ENCODE data around the gene CES2.
A peak's percentile ranks its signal among the peaks of the same experiment; 100 is the strongest.
"Not testable (repeated sequence)": the region's sequence is repeated elsewhere in the genome, so short reads cannot be mapped to it uniquely, and the experiment has no call there.

The CES2 gene

DNA sequence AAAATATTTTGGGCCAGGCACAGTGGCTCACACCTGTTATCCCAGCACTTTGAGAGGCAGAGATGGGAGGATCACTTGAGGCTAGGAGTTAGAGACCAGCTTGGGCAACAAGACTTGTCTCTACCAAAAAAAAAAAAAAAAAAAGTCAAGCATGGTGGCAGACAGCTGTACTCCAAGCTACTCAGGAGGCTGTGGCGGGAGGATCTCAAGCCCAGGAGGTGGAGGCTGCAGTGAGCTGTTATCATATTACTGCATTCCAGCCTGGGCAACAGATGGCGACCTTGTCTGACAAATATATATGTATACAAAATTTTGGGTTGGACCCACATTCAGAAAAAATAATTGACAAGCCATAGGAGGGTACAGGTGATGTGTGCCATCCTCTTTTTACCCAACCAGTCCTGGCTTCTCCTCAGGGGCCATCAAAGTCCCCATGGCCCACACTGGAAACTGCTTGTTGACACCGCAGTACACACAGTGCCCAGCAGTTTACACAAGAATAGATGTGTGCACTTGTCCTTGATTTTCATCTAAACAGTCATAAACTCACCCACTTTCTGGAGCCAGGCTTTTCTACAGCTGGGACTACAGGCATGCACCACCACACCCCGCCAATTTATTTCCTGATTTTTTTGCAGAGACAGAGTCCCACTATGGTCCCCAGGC is 1.7 kb downstream of the CES2 start:
- DNase-seq (ENCODE audit: low spot score), result no peak

DNA sequence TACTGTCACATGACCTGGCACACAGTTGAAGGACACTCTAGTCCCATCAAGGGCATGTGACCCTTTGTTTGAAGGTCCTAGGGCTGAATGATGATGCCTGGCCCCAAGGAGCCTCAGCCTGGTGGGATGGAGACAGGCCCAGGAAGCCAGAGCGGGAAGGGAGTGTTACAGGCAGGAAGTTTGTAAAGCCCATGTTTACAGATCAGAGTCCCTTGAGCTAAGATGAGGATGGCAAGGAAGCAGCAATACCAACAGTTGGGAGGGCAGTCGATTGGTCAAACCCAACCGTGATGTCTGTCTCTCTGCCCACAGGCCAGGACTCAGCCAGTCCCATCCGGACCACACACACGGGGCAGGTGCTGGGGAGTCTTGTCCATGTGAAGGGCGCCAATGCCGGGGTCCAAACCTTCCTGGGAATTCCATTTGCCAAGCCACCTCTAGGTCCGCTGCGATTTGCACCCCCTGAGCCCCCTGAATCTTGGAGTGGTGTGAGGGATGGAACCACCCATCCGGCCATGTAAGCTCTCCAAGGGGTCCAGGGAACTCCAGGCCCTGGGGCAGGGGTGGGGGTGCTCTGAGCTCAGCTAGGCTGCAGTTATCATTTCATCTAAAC is 2.5 kb downstream of the CES2 start:
- no peak for DNase-seq (ENCODE audit: low spot score)

DNA sequence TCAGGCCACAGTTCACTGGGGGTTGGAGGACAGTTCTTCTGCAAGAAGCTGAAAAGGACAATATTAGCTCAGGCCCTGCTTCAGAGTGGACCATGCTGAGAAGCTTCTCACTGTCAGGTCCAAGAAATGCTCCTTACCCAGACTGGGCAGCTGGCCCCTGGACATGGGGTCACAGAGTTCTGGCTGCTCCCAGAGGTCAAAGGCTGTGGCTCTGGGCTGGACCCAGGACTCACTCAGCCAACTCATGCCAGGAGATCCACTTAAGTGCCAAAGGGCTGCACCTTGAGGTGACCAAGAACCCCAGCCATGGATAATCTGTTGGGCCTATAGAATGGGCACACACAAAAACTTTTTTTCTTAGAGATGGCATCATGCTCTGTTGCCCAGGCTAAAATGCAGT is 4.0 kb downstream of the CES2 start:
- no peak for DNase-seq (ENCODE audit: low spot score)

DNA sequence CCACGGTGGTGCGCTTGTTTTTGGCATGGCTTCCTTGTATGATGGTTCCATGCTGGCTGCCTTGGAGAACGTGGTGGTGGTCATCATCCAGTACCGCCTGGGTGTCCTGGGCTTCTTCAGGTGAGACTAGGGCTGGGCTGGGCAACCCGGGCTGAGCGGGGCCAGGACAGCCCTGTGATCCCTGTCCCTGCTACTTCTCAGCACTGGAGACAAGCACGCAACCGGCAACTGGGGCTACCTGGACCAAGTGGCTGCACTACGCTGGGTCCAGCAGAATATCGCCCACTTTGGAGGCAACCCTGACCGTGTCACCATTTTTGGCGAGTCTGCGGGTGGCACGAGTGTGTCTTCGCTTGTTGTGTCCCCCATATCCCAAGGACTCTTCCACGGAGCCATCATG is 4.9 kb downstream of the CES2 start:
- DNase-seq (ENCODE audit: low spot score), result no peak

DNA sequence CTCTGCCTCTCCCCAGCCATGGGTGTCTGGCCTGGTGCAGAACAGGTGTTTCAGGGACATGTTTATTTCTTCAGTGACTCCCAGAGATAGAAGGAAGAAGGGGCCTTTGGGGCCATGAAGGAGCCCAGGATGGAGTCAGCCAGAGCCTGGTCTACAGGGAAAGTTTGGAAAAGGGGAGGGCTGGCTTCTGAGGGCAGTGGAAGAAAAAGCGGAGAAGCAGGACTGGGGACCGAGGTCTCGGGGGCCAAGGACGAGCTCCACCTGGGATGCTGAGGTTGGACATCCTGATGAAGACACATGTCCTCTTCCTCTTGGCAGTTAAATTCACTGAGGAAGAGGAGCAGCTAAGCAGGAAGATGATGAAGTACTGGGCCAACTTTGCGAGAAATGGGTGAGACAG is 7.7 kb downstream of the CES2 start:
- no peak for DNase-seq (ENCODE audit: low spot score)

DNA sequence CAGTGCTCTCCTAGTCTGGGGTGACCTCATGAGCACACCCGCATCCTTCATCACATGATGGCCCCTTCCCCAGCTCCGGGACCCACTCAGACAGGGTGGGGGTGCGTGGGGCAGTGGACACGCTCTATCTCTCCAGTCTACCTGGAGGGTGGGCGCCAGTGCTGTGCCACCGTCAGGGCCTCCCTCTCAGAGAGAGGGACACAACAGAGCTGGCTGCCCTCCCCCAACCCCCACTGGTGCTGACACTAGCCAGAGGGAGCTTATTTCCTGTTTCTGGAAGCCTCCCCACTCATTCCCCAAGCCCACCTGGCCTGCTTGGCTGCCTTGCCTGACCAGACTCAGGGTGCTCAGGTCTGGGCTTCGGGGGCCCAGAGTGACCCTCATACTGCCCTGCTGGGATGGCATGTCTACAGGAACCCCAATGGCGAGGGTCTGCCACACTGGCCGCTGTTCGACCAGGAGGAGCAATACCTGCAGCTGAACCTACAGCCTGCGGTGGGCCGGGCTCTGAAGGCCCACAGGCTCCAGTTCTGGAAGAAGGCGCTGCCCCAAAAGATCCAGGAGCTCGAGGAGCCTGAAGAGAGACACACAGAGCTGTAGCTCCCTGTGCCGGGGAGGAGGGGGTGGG is 8.2 kb downstream of the CES2 start:
- no peak for DNase-seq (ENCODE audit: low spot score)

DNA sequence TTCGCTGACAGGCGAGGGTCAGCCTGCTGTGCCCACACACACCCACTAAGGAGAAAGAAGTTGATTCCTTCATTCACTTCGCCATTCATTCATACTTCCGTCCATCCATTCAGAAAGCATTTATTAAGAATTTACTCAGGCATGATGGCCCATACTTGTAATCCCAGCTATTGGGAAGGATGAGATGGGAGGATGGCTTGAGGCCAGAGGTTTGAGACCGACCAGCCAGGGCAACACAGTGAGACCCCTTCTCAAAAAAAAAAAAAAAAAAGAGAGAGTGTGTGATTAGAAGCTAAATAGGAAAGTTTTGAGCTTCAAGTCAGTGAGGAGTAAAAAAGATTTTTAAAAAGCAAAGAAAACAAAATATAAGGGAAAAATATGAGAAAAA is 8.7 kb downstream of the CES2 start:
- DNase-seq (ENCODE audit: low spot score), result no peak

DNA sequence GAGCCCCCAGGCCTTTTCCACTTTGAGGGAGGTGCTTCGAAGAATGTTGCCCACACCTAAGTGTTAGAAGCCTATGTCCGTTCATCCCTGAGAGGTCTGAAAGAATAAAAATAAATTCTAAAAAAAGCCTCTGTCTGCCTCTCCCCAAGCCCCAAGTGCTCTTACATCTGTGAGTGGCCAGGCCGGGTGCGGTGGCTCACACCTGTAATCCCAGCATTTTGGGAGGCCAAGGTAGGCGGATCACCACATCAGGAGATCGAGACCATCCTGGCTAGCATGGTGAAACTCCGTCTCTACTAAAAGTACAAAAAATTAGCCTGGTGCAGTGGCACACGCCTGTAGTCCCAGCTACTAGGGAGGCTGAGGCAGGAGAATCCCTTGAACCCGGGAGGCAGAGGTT is 9.7 kb downstream of the CES2 start:
- DNase-seq (ENCODE audit: low spot score), result not testable (repeated sequence)

DNA sequence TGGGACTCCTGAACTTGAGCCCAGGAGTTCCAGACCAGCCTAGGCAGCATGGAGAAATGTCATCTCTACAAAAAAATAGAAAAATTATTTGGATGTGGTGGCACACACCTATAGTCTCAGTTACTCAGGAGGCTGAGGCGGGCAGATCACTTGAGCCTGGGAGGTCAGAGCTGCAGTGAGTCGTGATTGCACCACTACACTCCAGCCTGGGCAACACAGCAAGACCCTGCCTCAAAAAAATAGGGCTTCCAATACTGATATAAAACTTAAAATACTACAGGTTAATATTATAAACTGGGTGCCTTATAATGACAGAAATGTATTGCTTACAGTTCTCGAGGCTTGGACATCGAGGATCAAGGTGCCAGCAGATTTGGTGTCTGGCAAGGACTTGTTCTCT is 10.6 kb downstream of the CES2 start:
- DNase-seq (ENCODE audit: low spot score), result no peak

DNA sequence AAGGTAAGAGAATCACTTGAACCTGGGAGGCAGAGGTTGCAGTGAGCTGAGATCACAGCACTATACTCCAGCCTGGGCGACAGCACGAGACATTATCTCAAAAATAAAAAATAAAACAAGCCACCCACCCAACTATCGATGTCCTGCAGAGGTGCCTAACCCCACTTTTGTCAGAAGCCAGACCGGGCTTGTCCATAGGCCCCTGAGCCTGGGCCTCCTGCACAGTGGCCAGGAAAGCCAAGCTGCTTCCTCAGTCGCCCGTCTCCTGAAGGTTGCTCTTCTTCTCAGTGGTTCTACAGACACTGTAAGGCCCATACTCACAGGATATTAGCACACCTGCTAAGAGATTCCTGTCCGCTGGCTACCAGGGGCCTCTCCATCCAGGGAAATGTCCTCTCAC is 11.2 kb downstream of the CES2 start:
- DNase-seq (ENCODE audit: low spot score), result no peak

DNA sequence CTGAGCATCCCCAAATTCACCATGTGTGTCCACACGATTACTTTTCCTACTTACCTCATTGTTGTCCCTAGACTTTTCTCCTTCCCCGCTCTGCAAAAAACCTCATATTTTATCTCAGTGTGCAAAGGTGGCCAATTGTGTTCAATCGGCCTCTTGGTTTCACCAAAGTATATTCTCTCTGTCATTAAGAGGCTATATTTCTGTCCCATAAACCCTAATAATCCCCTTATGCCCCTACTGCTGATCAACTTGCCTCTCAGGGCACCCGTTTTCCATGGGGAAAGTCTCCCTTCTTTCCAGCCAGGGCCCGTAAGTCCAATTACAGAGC is 11.6 kb downstream of the CES2 start:
- DNase-seq (ENCODE audit: low spot score), result no peak

DNA sequence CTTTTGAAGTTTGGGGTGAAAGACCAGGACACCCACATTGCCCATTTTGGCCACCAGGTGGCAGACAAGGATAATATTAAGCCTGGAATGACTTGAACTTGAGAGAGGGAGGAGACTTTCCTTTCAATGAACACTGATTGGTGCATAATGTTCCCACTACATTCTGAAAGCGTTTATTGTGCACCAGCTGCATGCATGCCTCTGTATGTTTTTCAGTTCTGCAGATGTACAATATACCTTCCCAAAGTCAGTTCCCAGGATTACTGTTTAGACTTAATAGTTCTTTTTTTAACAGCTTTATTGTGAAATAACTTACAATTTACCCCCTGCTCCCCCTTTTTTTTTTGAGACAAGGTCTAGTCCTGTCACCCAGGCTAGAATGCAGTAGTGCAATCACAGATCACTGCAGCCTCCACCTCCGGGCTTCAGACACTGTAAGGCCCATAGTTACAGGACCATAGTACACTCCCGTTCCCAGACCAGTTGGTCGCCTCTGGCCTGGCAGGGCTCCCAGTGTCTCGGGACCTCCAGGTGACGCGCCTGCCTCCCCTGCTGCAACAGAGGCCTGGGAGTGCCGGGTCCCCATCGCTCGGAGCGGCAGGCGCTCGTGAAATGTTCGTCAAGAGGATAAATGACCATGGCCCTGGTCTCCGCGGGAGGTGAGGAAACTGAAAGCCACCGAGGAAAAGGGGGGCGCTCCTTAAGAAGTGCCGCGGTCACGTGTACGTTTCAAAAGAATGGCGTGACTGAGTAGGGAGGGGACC is 12.2 kb downstream of the CES2 start:
- DNase-seq (ENCODE audit: low spot score), result peak; percentile 88

DNA sequence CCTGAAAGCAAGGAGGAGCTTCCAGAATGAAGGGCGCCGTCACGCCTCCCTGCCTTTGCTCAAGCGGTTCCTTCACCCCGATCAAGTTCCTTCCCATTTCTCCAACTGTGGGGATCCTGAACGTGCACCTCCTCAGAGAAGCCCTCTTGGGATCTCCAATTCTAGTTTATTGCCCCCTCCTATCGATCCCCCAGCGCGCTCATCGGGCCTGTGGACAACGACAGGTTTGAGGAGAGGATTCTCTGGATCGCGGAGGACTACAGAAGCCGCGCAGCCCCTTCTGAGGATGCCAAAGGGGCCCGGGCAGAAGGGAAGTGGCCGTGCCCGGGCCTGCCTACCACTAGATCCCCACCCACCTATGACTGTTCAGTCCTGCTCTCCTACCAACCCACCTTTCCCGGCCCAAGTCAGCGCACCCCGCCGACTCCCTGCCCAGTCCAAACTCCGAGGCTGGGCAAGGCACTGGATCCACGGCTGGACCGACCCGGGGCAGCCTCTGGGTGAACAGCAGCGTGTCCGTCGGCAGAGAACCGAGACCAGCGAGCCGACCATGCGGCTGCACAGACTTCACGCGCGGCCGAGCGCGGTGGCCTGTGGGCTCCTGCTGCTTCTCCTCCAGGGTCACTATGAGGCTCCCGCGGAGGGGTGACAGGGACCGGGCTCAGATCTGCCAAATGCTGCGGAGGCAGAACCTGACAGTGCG is 13.0 kb downstream of the CES2 start:
- no peak for DNase-seq (ENCODE audit: low spot score)

DNA sequence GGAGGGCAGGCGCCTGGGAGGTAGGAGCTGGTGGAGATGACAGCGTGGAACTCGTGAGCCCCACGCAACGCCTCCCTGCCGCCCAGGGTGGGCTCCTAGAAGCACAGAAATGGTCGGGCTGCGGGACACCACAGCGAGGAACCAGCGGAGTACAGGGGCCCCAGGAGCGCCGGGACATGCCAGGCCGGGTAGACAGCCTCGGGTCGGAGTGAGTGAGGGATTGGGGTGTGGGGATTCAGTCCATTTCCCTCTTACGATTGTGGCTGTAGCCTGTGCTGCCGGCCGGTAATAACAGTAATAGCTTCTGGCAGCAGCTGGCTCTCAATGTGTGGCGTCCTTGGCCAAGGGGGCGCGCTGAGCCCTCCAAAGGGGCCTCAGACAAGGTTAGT is 13.5 kb downstream of the CES2 start:
- DNase-seq (ENCODE audit: low spot score), result no peak

DNA sequence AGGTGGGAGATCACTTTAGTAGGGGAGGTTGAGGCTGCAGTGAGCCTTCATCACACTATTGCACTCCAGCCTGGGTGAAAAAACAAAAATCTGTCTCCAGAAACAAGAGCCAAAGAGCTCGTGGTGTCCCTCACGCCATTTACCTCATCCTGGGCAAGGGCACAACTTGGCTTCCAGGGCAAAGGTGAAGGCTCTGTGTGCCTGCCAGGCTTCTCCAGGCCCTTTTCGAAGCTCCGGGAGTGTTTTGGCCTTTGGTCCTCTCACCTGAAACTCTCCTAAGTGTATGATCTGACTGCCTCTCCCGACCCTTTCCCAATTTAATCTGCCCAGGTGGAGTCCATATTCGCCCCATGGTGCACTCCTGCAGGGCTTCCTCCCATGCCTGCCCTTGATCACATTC is 14.2 kb downstream of the CES2 start:
- DNase-seq (ENCODE audit: low spot score), result no peak

DNA sequence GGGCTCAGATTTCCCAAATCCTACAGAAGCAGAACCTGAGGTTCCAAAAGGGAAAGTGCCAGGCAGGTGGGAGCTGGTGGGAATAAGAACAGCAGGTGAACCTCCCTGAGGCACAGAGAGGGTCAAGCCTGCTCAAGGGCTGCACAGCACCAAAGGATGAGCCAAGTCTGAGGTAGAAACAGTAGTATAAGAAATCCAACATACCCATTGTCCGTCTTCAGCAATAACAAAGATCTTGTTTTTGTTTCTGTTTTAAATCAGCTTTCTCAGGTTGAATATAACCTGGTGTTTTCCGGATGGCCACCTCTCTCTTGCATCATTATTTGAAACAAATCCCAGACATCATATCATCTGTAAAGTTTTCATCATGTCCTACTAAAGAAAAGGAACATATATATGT is 15.1 kb downstream of the CES2 start:
- no peak for DNase-seq (ENCODE audit: low spot score)

DNA sequence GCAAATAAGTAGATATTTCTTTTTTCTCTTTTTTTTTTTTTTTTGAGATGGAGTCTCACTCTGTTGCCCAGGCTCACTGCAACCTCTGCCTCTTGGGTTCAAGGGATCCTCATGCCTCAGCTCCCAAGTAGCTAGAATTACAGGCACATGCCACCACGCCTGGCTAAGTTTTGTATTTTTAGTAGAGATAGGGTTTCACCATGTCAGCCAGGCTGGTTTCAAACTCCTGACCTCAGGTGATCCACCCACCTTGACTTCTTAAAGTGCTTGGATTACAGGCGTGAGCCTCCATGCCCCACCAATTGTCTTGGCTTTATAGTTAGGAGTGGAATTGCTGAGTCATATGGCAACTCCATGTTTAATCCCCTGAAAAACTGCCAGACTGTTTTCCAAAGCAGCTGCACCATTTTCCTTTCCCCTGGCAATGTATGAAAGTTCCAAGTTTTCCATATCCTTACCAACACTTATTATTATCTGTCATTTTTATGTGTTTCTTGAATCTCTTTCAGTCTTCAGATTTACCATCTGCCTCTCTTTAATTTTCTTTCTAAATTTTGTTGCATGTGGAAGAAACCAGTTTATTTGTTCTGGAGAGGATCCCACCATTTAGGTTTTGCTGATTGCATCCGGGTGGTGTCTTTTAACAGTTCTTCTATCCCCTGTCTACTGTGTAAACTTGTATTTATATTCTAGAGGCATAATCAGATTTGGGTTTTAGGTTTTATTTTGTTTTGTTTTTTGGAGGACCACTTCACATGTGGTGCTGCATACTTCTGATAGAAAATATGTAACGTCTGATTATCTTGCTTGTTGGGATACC is 15.9 kb downstream of the CES2 start:
- no peak for DNase-seq (ENCODE audit: low spot score)

DNA sequence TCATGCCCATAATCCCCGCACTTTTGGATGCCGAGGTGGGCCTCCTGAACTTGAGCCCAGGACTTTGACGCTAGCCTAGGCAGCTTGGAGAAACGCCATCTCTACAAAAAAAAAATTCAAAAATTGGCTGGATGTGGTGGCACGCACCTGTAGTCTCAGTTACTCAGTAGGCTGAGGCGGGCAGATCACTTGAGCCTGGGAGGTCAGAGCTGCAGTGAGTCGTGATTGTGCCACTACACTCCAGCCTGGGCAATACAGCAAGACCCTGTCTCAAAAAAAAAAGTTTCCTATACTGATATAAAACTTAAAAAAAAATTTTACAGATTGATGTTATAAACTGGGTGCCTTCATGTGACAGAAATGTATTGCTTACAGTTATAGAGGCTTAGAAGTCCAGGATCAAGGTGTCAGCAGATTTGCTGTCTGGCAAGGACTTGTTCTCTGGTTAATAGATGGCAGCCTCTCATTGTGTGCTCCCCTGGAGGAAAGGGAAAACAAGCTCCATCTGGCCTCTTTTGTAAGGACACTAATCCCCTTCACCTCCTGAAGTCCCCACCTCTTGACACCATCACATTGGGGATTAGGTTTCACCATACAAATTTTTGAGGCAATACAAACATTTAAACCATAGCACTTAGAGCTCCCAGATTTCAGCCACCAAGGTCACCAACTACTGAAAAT is 17.3 kb downstream of the CES2 start:
- no peak for DNase-seq (ENCODE audit: low spot score)

DNA sequence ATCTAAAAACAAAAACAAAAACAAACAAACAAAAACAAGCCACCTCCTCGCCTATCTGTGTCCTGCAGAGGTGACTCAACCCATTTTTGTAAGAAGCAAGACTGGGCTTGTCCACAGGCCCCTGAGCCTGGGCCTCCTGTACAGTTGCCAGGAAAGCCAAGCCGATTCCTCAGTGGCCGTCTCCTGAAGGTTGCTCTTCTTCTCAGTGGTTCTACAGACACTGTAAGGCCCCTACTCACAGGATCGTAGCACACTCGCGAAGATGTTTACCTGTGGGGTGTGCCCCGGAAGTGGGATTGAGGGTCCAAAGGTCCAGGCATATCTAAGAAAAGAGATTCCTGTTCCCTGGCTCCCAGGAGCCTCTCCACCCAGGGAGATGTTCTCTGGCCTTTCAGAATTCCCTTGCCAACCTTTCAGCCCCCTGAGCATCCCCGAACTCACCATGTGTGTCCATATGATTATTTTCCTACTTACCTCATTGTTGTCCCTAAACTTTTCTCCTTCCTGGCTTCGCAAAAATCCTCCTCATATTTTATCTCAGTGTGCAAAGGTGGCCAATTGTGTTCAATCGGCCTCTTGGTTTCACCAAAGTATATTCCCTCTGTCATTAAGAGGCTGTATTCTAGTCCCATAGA is 18.3 kb downstream of the CES2 start:
- no peak for DNase-seq (ENCODE audit: low spot score)

DNA sequence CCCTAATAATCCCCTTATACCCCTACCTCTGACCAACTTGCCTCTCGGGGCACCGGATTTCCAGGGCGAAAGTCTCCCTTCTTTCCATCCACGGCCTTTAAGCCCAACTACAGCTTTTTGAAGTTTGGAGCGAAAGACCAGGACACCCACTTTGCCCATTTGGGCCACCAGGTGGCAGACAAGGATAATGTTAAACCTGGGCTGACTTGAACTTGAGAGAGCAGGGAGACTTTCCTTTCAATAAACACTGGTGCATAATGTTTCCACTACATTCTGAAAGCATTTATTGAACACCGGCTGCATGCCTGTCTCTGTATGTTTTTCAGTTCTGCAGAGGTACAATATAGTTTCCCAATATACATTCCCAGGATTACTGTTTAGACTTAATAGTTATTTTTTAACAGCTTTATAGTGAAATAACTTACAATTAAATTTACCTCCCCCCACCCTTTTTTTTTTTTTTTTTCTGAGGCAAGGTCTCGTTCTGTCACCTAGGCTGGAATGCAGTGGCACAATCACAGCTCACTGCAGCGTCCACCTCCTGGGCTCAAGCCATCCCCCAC is 18.9 kb downstream of the CES2 start:
- DNase-seq (ENCODE audit: low spot score), result peak; percentile 84

Data from HuH-7 (cell line).